ENCODE measurements around the gene XPNPEP2. TPM values are rescaled to one million over a fixed set of nuclear protein-coding genes. Genes with fewer than 3 reads are reported as not detected.

Gene XPNPEP2
- total RNA-seq, 1 experiment from 2014 or later: 0.11 TPM

DNA sequence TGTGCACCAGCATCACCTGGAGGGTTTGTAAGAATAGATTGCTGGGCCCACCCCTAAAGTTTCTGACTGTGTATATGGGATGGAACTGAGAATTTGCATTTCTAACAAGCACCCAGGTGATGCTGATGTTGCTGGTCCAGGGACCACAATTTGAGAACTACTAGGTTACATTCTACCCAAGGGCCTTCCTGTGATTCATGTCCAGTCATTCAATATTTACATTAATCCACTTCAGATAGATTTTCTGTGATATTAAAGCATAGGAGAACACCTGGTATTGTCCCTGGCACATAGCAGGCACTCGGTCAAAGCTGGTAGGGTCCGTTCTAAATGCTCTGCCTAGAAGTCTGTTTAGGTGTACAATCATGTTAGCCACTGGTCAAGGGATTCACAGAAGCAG lies 19.5 kb upstream of the XPNPEP2 start:
- Mint-ChIP-seq H3K4me3 (no peak overlapping the region), H3K9me3 (no peaks in the 10 kb centered on the region), H3K27me3 (ENCODE audit: low read depth) (no peaks in the 10 kb centered on the region; the same call in none of the 2 replicates), H3K36me3 (no peaks in the 10 kb centered on the region), H3K27ac (no peak overlapping the region), H3K4me1 (peaks cover 47% of the 10 kb centered on the region)
- ChIA-PET CTCF (interaction anchor here (1.2 to 2.4 kb wide), 2 partner anchors 40 to 64 kb away, joined by 4 to 10 read pairs; no protein-coding TSS in a partner anchor), POLR2A (no interaction called here)
- ATAC-seq (no peak), DNase-seq (ENCODE audit: low spot score) (no peak)
- TF ChIP-seq, protein P1, sequence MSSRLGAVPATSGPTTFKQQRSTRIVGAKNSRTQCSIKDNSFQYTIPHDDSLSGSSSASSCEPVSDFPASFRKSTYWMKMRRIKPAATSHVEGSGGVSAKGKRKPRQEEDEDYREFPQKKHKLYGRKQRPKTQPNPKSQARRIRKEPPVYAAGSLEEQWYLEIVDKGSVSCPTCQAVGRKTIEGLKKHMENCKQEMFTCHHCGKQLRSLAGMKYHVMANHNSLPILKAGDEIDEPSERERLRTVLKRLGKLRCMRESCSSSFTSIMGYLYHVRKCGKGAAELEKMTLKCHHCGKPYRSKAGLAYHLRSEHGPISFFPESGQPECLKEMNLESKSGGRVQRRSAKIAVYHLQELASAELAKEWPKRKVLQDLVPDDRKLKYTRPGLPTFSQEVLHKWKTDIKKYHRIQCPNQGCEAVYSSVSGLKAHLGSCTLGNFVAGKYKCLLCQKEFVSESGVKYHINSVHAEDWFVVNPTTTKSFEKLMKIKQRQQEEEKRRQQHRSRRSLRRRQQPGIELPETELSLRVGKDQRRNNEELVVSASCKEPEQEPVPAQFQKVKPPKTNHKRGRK (CRISPR knock-in tag; IDR thresholded peaks at IDR 0.05; ENCODE audit: borderline replicate concordance): no peak
- TF ChIP-seq MXD4 (CRISPR knock-in tag; IDR thresholded peaks at IDR 0.05; ENCODE audit: borderline replicate concordance) (no peak), JUN (CRISPR knock-in tag; IDR thresholded peaks at IDR 0.05) (no peak), GRHL2 (CRISPR knock-in tag; IDR thresholded peaks at IDR 0.05; ENCODE audit: insufficient replicate concordance, severe bottlenecking) (no peak), GABPB1 (CRISPR knock-in tag; IDR thresholded peaks at IDR 0.05) (no peak), ELF4 (CRISPR knock-in tag; IDR thresholded peaks at IDR 0.05; ENCODE audit: low read depth) (no peak)
- TF ChIP-seq, protein P2, sequence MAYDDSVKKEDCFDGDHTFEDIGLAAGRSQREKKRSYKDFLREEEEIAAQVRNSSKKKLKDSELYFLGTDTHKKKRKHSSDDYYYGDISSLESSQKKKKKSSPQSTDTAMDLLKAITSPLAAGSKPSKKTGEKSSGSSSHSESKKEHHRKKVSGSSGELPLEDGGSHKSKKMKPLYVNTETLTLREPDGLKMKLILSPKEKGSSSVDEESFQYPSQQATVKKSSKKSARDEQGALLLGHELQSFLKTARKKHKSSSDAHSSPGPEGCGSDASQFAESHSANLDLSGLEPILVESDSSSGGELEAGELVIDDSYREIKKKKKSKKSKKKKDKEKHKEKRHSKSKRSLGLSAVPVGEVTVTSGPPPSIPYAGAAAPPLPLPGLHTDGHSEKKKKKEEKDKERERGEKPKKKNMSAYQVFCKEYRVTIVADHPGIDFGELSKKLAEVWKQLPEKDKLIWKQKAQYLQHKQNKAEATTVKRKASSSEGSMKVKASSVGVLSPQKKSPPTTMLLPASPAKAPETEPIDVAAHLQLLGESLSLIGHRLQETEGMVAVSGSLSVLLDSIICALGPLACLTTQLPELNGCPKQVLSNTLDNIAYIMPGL (CRISPR knock-in tag; IDR thresholded peaks at IDR 0.05): no peak
- TF ChIP-seq, protein P3, sequence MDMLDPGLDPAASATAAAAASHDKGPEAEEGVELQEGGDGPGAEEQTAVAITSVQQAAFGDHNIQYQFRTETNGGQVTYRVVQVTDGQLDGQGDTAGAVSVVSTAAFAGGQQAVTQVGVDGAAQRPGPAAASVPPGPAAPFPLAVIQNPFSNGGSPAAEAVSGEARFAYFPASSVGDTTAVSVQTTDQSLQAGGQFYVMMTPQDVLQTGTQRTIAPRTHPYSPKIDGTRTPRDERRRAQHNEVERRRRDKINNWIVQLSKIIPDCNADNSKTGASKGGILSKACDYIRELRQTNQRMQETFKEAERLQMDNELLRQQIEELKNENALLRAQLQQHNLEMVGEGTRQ (CRISPR knock-in tag; IDR thresholded peaks at IDR 0.05): no peak

DNA sequence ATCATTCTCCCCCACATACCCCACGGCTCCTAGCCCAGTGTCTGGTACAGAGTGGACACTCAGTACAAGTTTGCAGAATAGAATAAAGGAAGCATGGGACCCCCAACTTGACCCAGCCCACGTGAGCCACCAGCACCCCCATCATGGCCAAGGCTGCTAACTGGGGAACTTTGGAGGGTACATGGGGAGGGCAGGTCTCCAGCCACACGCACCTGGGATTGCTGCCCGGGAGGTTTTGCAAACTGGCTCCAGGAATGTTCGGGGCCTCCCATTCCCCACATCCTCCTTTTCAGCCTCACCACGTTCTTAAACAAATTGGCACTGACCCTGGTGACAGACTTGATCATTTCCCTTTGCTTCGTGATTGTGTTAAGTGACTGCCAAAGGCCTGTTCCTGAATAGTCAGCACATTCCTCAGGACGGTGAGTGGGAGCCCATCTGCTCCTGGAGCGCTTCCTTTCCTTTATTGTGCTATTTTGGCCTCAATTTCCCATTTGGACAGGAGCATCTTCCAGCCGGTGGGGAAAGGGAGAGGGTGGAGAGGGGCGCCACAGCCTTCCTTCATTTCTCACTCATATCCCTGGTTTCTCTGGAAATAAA lies 18.7 kb upstream of the XPNPEP2 start:
- CTCF ChIA-PET: interaction anchor here (1.2 kb wide), 1 partner anchor 64 kb away, joined by 4 read pairs; no protein-coding TSS in a partner anchor
- Mint-ChIP-seq H3K4me1 (peaks cover 54% of the 10 kb centered on the region), H3K27ac (no peak overlapping the region), H3K9me3 (no peaks in the 10 kb centered on the region), H3K27me3 (ENCODE audit: low read depth) (no peaks in the 10 kb centered on the region; the same call in none of the 2 replicates), H3K36me3 (no peaks in the 10 kb centered on the region), H3K4me3 (no peak overlapping the region)
- POLR2A ChIA-PET: no interaction called here
- TF ChIP-seq NR2C2 (CRISPR knock-in tag; IDR thresholded peaks at IDR 0.05) (no peak), IRF2 (CRISPR knock-in tag; IDR thresholded peaks at IDR 0.05; ENCODE audit: borderline replicate concordance, low read depth) (no peak), ZNF671 (CRISPR knock-in tag; IDR thresholded peaks at IDR 0.05) (no peak), ZNF263 (CRISPR knock-in tag; IDR thresholded peaks at IDR 0.05; ENCODE audit: low read depth) (no peak)
- TF ChIP-seq, protein P4, sequence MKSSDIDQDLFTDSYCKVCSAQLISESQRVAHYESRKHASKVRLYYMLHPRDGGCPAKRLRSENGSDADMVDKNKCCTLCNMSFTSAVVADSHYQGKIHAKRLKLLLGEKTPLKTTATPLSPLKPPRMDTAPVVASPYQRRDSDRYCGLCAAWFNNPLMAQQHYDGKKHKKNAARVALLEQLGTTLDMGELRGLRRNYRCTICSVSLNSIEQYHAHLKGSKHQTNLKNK (CRISPR knock-in tag; IDR thresholded peaks at IDR 0.05): no peak
- TF ChIP-seq, protein P5, sequence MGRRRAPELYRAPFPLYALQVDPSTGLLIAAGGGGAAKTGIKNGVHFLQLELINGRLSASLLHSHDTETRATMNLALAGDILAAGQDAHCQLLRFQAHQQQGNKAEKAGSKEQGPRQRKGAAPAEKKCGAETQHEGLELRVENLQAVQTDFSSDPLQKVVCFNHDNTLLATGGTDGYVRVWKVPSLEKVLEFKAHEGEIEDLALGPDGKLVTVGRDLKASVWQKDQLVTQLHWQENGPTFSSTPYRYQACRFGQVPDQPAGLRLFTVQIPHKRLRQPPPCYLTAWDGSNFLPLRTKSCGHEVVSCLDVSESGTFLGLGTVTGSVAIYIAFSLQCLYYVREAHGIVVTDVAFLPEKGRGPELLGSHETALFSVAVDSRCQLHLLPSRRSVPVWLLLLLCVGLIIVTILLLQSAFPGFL (CRISPR knock-in tag; IDR thresholded peaks at IDR 0.05; ENCODE audit: borderline replicate concordance): no peak
- TF ChIP-seq, protein P6, sequence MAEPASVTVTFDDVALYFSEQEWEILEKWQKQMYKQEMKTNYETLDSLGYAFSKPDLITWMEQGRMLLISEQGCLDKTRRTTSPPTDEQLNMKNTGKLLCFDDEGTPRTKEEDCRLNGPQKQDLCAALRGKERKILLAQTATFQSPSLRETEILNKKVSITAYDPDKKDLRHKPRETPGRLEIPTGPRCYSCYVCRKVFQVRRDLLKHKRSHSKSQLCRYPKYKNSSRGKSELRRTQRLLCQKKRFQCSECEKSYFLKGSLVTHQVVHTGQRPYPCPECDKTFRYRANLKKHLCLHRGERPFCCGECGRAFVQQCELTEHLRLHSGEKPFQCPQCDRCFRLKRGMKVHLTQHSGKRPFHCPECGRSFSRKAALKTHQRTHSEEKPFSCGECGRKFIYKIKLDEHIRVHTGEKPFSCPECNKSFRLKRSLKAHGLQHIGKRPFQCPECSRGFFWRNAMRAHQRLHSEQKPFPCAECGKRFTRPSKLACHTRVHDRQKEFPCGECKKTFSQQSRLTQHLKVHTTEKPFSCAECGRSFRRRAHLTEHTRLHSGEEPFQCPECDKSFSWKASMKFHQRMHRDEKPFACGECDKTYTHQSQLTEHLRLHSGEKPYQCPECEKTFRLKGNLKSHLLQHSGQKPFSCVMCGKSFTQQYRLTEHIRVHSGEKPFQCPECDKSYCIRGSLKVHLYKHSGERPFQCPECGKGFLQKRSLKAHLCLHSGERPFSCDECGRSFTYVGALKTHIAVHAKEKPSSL (CRISPR knock-in tag; conservative IDR thresholded peaks at IDR 0.05): no peak
- TF ChIP-seq, protein P7, sequence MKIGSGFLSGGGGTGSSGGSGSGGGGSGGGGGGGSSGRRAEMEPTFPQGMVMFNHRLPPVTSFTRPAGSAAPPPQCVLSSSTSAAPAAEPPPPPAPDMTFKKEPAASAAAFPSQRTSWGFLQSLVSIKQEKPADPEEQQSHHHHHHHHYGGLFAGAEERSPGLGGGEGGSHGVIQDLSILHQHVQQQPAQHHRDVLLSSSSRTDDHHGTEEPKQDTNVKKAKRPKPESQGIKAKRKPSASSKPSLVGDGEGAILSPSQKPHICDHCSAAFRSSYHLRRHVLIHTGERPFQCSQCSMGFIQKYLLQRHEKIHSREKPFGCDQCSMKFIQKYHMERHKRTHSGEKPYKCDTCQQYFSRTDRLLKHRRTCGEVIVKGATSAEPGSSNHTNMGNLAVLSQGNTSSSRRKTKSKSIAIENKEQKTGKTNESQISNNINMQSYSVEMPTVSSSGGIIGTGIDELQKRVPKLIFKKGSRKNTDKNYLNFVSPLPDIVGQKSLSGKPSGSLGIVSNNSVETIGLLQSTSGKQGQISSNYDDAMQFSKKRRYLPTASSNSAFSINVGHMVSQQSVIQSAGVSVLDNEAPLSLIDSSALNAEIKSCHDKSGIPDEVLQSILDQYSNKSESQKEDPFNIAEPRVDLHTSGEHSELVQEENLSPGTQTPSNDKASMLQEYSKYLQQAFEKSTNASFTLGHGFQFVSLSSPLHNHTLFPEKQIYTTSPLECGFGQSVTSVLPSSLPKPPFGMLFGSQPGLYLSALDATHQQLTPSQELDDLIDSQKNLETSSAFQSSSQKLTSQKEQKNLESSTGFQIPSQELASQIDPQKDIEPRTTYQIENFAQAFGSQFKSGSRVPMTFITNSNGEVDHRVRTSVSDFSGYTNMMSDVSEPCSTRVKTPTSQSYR (CRISPR knock-in tag; IDR thresholded peaks at IDR 0.05): no peak
- ATAC-seq: no peak
- no peak for DNase-seq (ENCODE audit: low spot score)
